GM08714 (cell line): ENCODE measurements around the gene PLXNA4.

ENCODE experiments used
- H3K4me3 ChIP-seq: fragments of 200-500 bp; sonication (Bioruptor generic); 2 replicates; pipeline ENCODE4 v1.5.1; 2014; ENCODE audit warnings: mild to moderate bottlenecking, low read length, inconsistent platforms
- ZNF274 ChIP-seq: IDR thresholded peaks from 2 replicates; pipeline ENCODE4 v1.6.1; 2012; ENCODE audit warnings: mild to moderate bottlenecking, low read depth, low read length

PLXNA4 gene

GRCh38 chr7:132575982-132576720 lies at the start of gene PLXNA4:
Gene PLXNA4 (minus strand): TSS chr7:132576470. CDS start chr7:132508693, 67,777 bp downstream.
- H3K4me3 ChIP-seq: no peak within 1 kb of the TSS
- TF ChIP-seq ZNF274: no peak

GRCh38 chr7:132625651-132626050 lies 49.4 kb upstream of the PLXNA4 start:
- no peak overlapping the region for H3K4me3 ChIP-seq
- TF ChIP-seq ZNF274: no peak

- H3K4me3 ChIP-seq: no peak overlapping the region
- no peak for TF ChIP-seq ZNF274
These were observed 45.8 kb upstream of the PLXNA4 start for GRCh38 chr7:132622081-132622480.

DNA sequence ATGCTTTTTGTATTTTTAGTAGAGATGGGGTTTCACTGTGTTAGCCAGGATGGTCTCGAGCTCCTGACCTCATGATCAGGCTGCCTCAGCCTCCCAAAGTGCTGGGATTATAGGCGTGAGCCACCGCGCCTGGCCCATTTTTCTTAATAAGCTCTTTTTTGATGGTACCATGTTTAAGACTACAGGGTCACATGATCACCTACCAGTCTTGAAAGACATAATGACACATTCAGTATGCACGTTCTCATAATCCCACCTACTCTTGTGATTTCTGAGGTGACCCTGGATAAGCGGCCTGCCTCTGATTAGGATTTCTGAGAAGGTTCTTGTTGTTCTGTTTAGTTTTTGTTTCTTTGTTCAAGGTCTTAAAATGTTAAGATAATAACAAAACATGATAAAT lies 43.7 kb upstream of the PLXNA4 start:
- TF ChIP-seq ZNF274: no peak
- no peak overlapping the region for H3K4me3 ChIP-seq

DNA sequence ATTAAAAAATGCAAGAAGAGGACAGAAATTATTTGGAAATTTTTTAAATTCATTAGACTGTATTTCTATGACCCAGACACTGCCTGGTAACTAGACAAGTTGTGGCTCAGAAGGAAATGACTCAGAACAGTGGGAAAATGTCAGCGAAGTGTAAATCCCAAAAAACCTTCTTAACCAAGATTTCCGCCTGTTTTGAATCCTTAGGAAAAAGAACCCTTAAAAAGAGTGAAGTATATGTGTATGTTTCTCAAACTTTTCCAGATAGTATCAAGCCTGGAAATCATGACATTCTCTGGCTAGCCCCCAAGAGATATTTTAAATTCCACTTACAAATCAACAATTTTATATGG lies 42.7 kb upstream of the PLXNA4 start:
- H3K4me3 ChIP-seq: no peak overlapping the region
- TF ChIP-seq ZNF274: no peak

GRCh38 chr7:132618271-132618955 lies 42.1 kb upstream of the PLXNA4 start:
- TF ChIP-seq ZNF274: no peak
- no peak overlapping the region for H3K4me3 ChIP-seq

DNA sequence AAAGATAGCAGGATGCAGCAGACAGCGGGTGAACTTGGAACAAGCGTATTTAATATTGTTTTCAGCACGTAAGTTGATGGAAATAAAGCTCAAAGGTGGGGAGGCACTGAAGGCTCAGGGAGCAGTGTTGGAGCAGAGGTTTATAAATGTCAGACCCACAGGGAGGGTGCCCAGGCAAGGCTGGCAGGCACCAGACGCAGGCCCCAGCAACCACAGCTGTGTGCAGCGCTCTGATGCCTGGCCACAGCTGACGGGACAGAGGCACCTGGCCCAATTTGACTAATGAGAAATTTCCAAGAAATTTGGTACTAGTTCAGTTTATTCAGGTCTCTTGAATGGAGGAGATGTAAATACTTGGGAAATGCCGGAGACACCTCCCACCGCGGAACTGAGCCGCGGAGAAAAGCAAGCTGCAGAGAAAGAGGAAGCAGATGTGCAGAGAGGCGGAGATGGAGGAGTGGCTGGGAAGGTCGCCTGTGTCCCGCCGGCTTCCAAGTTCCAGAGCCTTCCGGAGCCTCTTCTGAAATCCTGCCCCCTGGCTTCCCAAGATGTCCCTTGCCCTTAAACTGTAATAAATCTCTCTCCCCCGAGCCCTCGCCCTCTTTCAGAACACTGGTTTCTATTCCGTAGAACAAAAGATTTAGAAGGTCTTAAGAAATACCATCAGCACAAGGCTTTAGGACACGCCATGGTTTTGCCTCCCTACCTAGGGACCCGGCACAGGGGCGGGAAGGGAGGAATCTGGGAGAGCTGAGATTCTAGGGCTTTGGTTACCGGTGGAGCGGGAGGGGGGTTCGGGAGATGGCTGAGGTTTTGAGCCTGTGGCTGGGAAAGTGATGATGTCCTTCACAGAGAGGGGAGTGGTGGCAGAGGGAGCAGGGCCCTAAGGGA lies 38.4 kb upstream of the PLXNA4 start:
- H3K4me3 ChIP-seq: no peak overlapping the region
- TF ChIP-seq ZNF274: no peak

DNA sequence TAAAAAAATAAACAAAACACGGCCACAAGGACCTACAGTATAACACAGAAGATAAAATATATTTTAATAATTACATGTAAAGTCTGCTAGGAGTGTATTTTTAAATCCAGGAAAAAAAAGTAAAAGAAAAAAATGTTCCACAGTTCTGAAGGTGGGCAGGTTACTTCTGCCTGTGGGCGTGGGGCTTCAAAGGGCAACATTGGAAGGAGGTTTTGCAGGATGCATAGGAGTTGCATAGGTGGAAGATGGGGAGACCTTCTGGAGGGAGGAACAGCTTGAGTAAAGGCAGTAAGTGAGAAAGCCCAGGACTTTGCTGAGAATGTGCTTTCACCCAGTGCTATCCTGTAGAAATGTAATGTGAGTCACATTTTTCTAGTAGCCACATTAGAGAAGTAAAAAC lies 37.5 kb upstream of the PLXNA4 start:
- no peak for TF ChIP-seq ZNF274
- no peak overlapping the region for H3K4me3 ChIP-seq

DNA sequence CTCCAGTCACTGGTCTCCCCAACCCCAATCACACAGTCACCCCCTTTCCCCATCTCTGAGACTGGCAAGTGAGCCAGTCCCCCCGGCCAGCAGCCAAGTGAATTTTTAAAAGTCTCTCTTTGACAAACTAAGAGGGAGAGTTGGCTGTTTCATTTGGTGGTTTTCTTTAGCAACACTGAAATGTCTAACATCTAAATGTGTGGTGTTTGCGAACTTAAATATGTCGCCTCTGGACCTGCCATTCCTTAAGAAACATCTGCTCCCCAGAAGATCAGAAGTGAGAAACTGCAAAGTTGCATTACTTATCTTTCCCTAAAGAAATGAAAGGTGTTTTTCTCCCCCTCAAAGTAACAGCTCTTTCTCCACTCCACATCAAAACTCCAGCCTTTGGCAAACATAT lies 34.7 kb upstream of the PLXNA4 start:
- no peak for TF ChIP-seq ZNF274
- no peak overlapping the region for H3K4me3 ChIP-seq

GRCh38 chr7:132609906-132610520 lies 33.7 kb upstream of the PLXNA4 start:
- no peak for TF ChIP-seq ZNF274
- H3K4me3 ChIP-seq: no peak overlapping the region

GRCh38 chr7:132609222-132609621 lies 33.0 kb upstream of the PLXNA4 start:
- no peak for TF ChIP-seq ZNF274

DNA sequence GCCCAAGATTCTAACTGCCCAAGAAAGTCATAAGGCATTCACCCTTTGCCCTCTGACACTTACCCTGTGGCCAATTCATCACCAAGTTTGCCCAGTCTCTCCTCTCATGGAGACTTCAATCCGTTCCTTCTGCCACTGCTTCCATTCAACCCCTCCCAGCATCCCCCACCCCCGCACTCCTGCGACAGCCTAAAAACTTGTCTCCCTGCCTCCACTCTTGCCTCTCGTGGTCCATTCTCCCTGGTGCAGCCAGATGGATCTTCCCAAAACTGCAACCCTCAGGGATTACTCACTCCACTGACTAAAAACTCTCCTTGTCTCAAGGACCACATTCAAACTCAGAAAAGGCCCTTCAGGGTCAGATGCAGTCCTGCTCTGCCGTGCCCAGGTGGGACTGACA lies 32.3 kb upstream of the PLXNA4 start:
- no peak for TF ChIP-seq ZNF274
- no peak overlapping the region for H3K4me3 ChIP-seq

More at GRCh38 chr7:132609222-132609621, 33.0 kb upstream of the PLXNA4 start:
- no peak overlapping the region for H3K4me3 ChIP-seq

- no peak overlapping the region for H3K4me3 ChIP-seq
- no peak for TF ChIP-seq ZNF274
These were observed 31.4 kb upstream of the PLXNA4 start for GRCh38 chr7:132607656-132608055.

GRCh38 chr7:132604121-132604520 lies 27.9 kb upstream of the PLXNA4 start:
- no peak for TF ChIP-seq ZNF274
- H3K4me3 ChIP-seq: no peak overlapping the region

DNA sequence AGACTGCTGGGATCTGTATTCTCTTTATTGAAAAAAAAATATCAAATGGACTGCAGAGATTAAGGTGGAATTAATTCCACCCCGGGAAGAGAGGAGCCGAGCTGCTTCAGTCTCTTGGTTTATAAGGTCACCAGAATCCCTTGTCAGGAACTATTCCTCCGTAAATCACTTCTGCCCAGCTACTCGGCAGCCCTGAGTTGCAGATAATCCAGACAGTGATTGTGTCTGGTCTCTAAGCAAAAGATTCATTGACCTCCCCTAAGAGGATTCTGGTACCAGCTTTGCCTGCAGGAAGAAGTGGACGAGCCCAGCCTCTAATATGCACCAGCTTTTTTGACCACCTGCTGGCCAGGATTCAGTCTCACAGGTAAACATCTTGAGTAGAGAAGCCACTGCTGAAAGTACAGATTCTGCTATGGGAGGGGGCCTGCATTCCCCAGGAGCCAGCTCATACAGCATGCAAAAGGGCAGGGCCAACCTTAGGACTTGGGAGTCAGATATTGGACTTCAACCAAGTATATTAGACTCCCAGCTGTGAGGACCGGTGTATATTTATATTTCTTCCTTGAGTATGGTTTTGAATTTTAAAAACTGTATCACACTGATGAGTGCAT lies 27.1 kb upstream of the PLXNA4 start:
- no peak for TF ChIP-seq ZNF274
- H3K4me3 ChIP-seq: no peak overlapping the region
